HepG2 (cell line): ENCODE results near the gene IGFBP5. TPM values are rescaled to one million over a fixed set of nuclear protein-coding genes. Genes with fewer than 3 reads are reported as not detected.

ENCODE experiments used
- AKAP8 ChIP-seq: sonication (generic); formaldehyde crosslinking; IDR thresholded peaks from 2 replicates; pipeline ENCODE4 v1.5.1; 2020; ENCODE audit warnings: mild to moderate bottlenecking, missing genetic modification reagents
- BRCA1 ChIP-seq: sonication (generic); formaldehyde crosslinking; IDR thresholded peaks from 2 replicates; pipeline ENCODE4 v1.4.0; 2020; ENCODE audit warnings: missing genetic modification reagents
- FOXK2 ChIP-seq: fragments of 450-650 bp; IDR thresholded peaks from 2 replicates; pipeline ENCODE4 v1.6.1; 2016
- GPN1 ChIP-seq: sonication (generic); formaldehyde crosslinking; IDR thresholded peaks from 2 replicates; pipeline ENCODE4 v1.5.1; 2020; ENCODE audit warnings: missing genetic modification reagents, borderline replicate concordance
- KDM5A ChIP-seq: fragments of 200-600 bp; sonication (generic); IDR thresholded peaks from 2 replicates; pipeline ENCODE4 v1.7.0; 2018; ENCODE audit warnings: antibody characterized with exemption, mild to moderate bottlenecking, low read length, borderline replicate concordance
- KDM5B ChIP-seq: sonication (generic); formaldehyde crosslinking; IDR thresholded peaks from 2 replicates; pipeline ENCODE4 v1.4.0; 2020; ENCODE audit warnings: missing genetic modification reagents, mild to moderate bottlenecking, borderline replicate concordance
- KDM6A ChIP-seq: IDR thresholded peaks from 2 replicates; pipeline ENCODE4 v1.6.1; 2016; ENCODE audit warnings: low read depth
- NFIC ChIP-seq: IDR thresholded peaks from 2 replicates; pipeline ENCODE4 v1.6.1; 2012; ENCODE audit warnings: mild to moderate bottlenecking, low read length, inconsistent platforms
- PRMT3 ChIP-seq: sonication (generic); formaldehyde crosslinking; IDR thresholded peaks from 2 replicates; pipeline ENCODE4 v1.8.1; 2022; ENCODE audit warnings: low read depth, mild to moderate bottlenecking, moderate library complexity, missing genetic modification reagents, borderline replicate concordance
- RAD21 ChIP-seq: fragments of 450-650 bp; formaldehyde crosslinking; IDR thresholded peaks from 2 replicates; pipeline ENCODE4 v1.5.0; 2020; ENCODE audit warnings: mild to moderate bottlenecking
- RAD51 ChIP-seq: fragments of 450-650 bp; IDR thresholded peaks from 2 replicates; pipeline ENCODE4 v1.6.1; 2016; ENCODE audit warnings: borderline replicate concordance
- SOX5 ChIP-seq: IDR thresholded peaks from 2 replicates; pipeline ENCODE4 v1.6.1; 2016; ENCODE audit warnings: borderline replicate concordance
- USF2 ChIP-seq, 2 experiments: sonication (generic) in 1 of 2; formaldehyde crosslinking in 1 of 2; IDR thresholded peaks; 2 replicates each; pipeline versions ENCODE4 v1.5.1 to v1.6.1; 2011 to 2020; ENCODE audit warnings: borderline replicate concordance in 1 of 2, low read depth in 1 of 2, low read length in 1 of 2, mild to moderate bottlenecking in 1 of 2, missing genetic modification reagents in 1 of 2, moderate library complexity in 1 of 2
- XBP1 ChIP-seq: sonication (generic); formaldehyde crosslinking; IDR thresholded peaks from 2 replicates; pipeline ENCODE4 v1.5.0; 2020; ENCODE audit warnings: missing genetic modification reagents
- YY1 ChIP-seq: IDR thresholded peaks from 2 replicates; pipeline ENCODE4 v1.6.1; 2011; ENCODE audit warnings: low read length, low read depth, moderate library complexity, mild to moderate bottlenecking; ENCODE audit not compliant: insufficient read depth, insufficient replicate concordance
- ZC3H4 ChIP-seq: sonication (generic); formaldehyde crosslinking; IDR thresholded peaks from 2 replicates; pipeline ENCODE4 v1.4.0; 2020; ENCODE audit warnings: missing genetic modification reagents, borderline replicate concordance
- ZMYM3 ChIP-seq: sonication (generic); formaldehyde crosslinking; IDR thresholded peaks from 2 replicates; pipeline ENCODE4 v1.5.1; 2020; ENCODE audit warnings: mild to moderate bottlenecking, missing genetic modification reagents
- ZMYM4 ChIP-seq: sonication (generic); formaldehyde crosslinking; IDR thresholded peaks from 2 replicates; pipeline ENCODE4 v1.8.1; 2023; ENCODE audit warnings: mild to moderate bottlenecking, missing genetic modification reagents
- ZNF556 ChIP-seq: sonication (generic); formaldehyde crosslinking; IDR thresholded peaks from 2 replicates; pipeline ENCODE4 v1.4.0; 2020; ENCODE audit warnings: mild to moderate bottlenecking, missing genetic modification reagents, borderline replicate concordance
- ZNF567 ChIP-seq: sonication (generic); formaldehyde crosslinking; IDR thresholded peaks from 2 replicates; pipeline ENCODE4 v1.8.1; 2023; ENCODE audit warnings: mild to moderate bottlenecking, missing genetic modification reagents, borderline replicate concordance
- polyA plus RNA-seq, 8 experiments: library from polyadenylated mRNA; depleted of rRNA in 3 of 8; stranded (reverse) in 7 of 8; unstranded in 1 of 8; fragments of >200 nt; fragmentation: Illumina TruSeq in 4 of 8; extraction: Trizol in 4 of 8; gene quantifications; 2 replicates each; pipeline versions ENCODE4 v1.2.1 to v1.2.3, GENCODE V29; 2011 to 2016; ENCODE audit warnings: low read depth in 4 of 8, missing spikeins in 1 of 8, mixed read lengths in 1 of 8; ENCODE audit not compliant: insufficient read depth in 1 of 8
- total RNA-seq, 5 experiments: library from RNA; depleted of rRNA; stranded (reverse); fragments of >200 nt; fragmentation: Illumina TruSeq; extraction: Trizol; gene quantifications; 2 replicates each; pipeline ENCODE4 v1.2.3, GENCODE V29; 2016; ENCODE audit warnings: low read depth in 1 of 5
- TF ChIP-seq, protein P1 (sequence below): sonication (generic); formaldehyde crosslinking; IDR thresholded peaks from 2 replicates; pipeline ENCODE4 v1.5.1; 2020; ENCODE audit warnings: mild to moderate bottlenecking, moderate library complexity, missing genetic modification reagents

Gene IGFBP5
- total and polyA plus RNA-seq, 2 of the 13 experiments (the other 11 are each of a cell fraction or from before 2014, with no cell fraction given): 0.15 TPM; not detected in 1

DNA sequence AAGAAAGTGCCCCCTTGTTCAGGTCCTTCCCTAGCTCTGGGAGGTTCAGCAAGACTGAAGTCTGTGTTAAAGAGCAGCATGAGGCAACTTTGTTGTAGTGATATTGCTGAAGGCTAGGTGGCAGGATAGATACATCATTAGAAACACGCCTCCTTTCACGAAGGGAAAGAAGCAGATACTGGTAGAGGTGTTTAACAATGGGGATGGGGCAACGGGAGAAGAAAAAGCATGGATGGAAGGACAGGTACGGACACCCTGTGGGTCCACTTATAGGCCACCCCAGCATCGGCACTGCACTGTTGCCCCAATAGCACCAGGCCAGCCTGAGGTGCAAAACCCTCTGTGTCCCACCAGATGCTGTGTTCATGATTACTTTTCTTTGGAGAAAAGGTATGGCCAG is 3.5 kb upstream of the IGFBP5 start (continued):
- TF ChIP-seq AKAP8 (CRISPR knock-in tag) (no peak), ZMYM4 (CRISPR knock-in tag) (no peak), NFIC (no peak), PRMT3 (CRISPR knock-in tag) (no peak), GPN1 (no peak), ZNF556 (CRISPR knock-in tag) (no peak), ZNF567 (CRISPR knock-in tag) (no peak), ZC3H4 (CRISPR knock-in tag) (no peak), SOX5 (CRISPR knock-in tag) (no peak), RAD21 (CRISPR knock-in tag) (peak; percentile 80), ZMYM3 (CRISPR knock-in tag) (no peak), RAD51 (no peak), KDM5A (no peak), KDM5B (no peak), FOXK2 (no peak), USF2 (IDR thresholded peaks at IDR 0.05; ENCODE audit: low read depth, low read length) (no peak), USF2 (CRISPR knock-in tag; IDR thresholded peaks at IDR 0.05; ENCODE audit: borderline replicate concordance) (no peak), YY1 (no peak), BRCA1 (no peak), KDM6A (no peak), XBP1 (CRISPR knock-in tag) (no peak)
- TF ChIP-seq, protein P1, sequence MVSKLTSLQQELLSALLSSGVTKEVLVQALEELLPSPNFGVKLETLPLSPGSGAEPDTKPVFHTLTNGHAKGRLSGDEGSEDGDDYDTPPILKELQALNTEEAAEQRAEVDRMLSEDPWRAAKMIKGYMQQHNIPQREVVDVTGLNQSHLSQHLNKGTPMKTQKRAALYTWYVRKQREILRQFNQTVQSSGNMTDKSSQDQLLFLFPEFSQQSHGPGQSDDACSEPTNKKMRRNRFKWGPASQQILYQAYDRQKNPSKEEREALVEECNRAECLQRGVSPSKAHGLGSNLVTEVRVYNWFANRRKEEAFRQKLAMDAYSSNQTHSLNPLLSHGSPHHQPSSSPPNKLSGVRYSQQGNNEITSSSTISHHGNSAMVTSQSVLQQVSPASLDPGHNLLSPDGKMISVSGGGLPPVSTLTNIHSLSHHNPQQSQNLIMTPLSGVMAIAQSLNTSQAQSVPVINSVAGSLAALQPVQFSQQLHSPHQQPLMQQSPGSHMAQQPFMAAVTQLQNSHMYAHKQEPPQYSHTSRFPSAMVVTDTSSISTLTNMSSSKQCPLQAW: no peak
